ENCODE measurements around the gene RHO. TPM values are rescaled to one million over a fixed set of nuclear protein-coding genes. Genes with fewer than 3 reads are reported as not detected.
"Not testable (repeated sequence)": the region's sequence is repeated elsewhere in the genome, so short reads cannot be mapped to it uniquely, and the experiment has no call there.

RHO gene
- total RNA-seq, 3 donors from 2014 or later (not counting 1 experiment from before 2014, with no cell fraction given), result not detected

- WGBS (ENCODE audit: insufficient coverage), result 84% methylated on average over 4 of the region's 8 CpGs
- H3K9me3 ChIP-seq (ENCODE audit: control insufficient read depth, insufficient read depth, low read length); H3K36me3 ChIP-seq (ENCODE audit: control insufficient read depth, insufficient read depth, low read length); H3K27me3 Mint-ChIP-seq (ENCODE audit: low read depth in 2 of 2); ATAC-seq; H3K27ac ChIP-seq (ENCODE audit: low read length); intact Hi-C loops (cut with micrococcal nuclease); H3K27me3 ChIP-seq (ENCODE audit: control insufficient read depth, insufficient read depth, low read length); H3K4me3 ChIP-seq (ENCODE audit: low read length); H3K4me3 Mint-ChIP-seq; H3K36me3 Mint-ChIP-seq; H3K4me1 Mint-ChIP-seq; H3K9me3 Mint-ChIP-seq; H3K27ac Mint-ChIP-seq; DNase-seq: not testable (repeated sequence)
- H3K4me1 ChIP-seq (ENCODE audit: control insufficient read depth, insufficient read depth, low read length), result peaks cover 12% of the 10 kb centered on the region
These were observed 29.6 kb upstream of the RHO start for GRCh38 chr3:129498603-129499488.

- H3K36me3 Mint-ChIP-seq; H3K9me3 ChIP-seq (ENCODE audit: control insufficient read depth, insufficient read depth, low read length); H3K27ac Mint-ChIP-seq; H3K4me3 Mint-ChIP-seq; DNase-seq; H3K27me3 ChIP-seq (ENCODE audit: control insufficient read depth, insufficient read depth, low read length); H3K9me3 Mint-ChIP-seq; H3K4me3 ChIP-seq (ENCODE audit: low read length); intact Hi-C loops (cut with micrococcal nuclease); ATAC-seq; H3K36me3 ChIP-seq (ENCODE audit: control insufficient read depth, insufficient read depth, low read length); H3K27me3 Mint-ChIP-seq (ENCODE audit: low read depth in 2 of 2); H3K27ac ChIP-seq (ENCODE audit: low read length): not testable (repeated sequence)
- WGBS (ENCODE audit: insufficient coverage), result 99% methylated on average over 12 of the region's 14 CpGs
- H3K4me1 Mint-ChIP-seq, result peaks cover 10 to 11% of the 10 kb centered on the region in 2 donors
- H3K4me1 ChIP-seq (ENCODE audit: control insufficient read depth, insufficient read depth, low read length), result peaks cover 17% of the 10 kb centered on the region
These were observed 28.7 kb upstream of the RHO start for GRCh38 chr3:129499604-129500333.

GRCh38 chr3:129500334-129500658 is 28.1 kb upstream of the RHO start:
- Mint-ChIP-seq H3K9me3 (no peaks in the 10 kb centered on the region), H3K4me3 (no peak overlapping the region), H3K4me1 (peaks cover 10 to 11% of the 10 kb centered on the region in 2 donors), H3K27me3 (ENCODE audit: low read depth in 2 of 2) (peaks cover 0 to 4% of the 10 kb centered on the region in 2 donors), H3K27ac (no peak overlapping the region), H3K36me3 (no peaks in the 10 kb centered on the region)
- no peaks in the 10 kb centered on the region for H3K9me3 ChIP-seq (ENCODE audit: control insufficient read depth, insufficient read depth, low read length)
- WGBS (ENCODE audit: insufficient coverage), result 99% methylated on average over 5 of the region's 5 CpGs
- DNase-seq (no peak), ATAC-seq (no peak)
- H3K4me1 ChIP-seq (ENCODE audit: control insufficient read depth, insufficient read depth, low read length), result peaks cover 17% of the 10 kb centered on the region
- H3K27ac ChIP-seq (ENCODE audit: low read length), result no peak overlapping the region
- intact Hi-C loops (cut with micrococcal nuclease), result no loop called here
- H3K27me3 ChIP-seq (ENCODE audit: control insufficient read depth, insufficient read depth, low read length), result no peaks in the 10 kb centered on the region
- no peaks in the 10 kb centered on the region for H3K36me3 ChIP-seq (ENCODE audit: control insufficient read depth, insufficient read depth, low read length)
- no peak for TF ChIP-seq CTCF (IDR thresholded peaks at IDR 0.05)
- no peak overlapping the region for H3K4me3 ChIP-seq (ENCODE audit: low read length)

- TF ChIP-seq CTCF (IDR thresholded peaks at IDR 0.05), result no peak
- ATAC-seq (no peak), DNase-seq (no peak)
- Histone ChIP-seq H3K27me3 (ENCODE audit: control insufficient read depth, insufficient read depth, low read length) (no peaks in the 10 kb centered on the region), H3K36me3 (ENCODE audit: control insufficient read depth, insufficient read depth, low read length) (no peaks in the 10 kb centered on the region), H3K4me3 (ENCODE audit: low read length) (no peak overlapping the region), H3K9me3 (ENCODE audit: control insufficient read depth, insufficient read depth, low read length) (no peaks in the 10 kb centered on the region), H3K27ac (ENCODE audit: low read length) (no peak overlapping the region), H3K4me1 (ENCODE audit: control insufficient read depth, insufficient read depth, low read length) (peaks cover 17% of the 10 kb centered on the region)
- Mint-ChIP-seq H3K4me3 (no peak overlapping the region), H3K27me3 (ENCODE audit: low read depth in 2 of 2) (peaks cover 0 to 4% of the 10 kb centered on the region in 2 donors), H3K27ac (no peak overlapping the region), H3K4me1 (peaks cover 10 to 11% of the 10 kb centered on the region in 2 donors), H3K36me3 (no peaks in the 10 kb centered on the region), H3K9me3 (no peaks in the 10 kb centered on the region)
- WGBS (ENCODE audit: insufficient coverage), result 94% methylated on average over 5 of the region's 5 CpGs
- intact Hi-C loops (cut with micrococcal nuclease), result no loop called here
These were observed 26.8 kb upstream of the RHO start for GRCh38 chr3:129501630-129502029.

Data from natural killer cell (primary cell).